Measurements from ENCODE around the gene TBCC.
"Not testable (repeated sequence)": the region's sequence is repeated elsewhere in the genome, so short reads cannot be mapped to it uniquely, and the experiment has no call there.

Gene TBCC

GRCh38 chr6:42727627-42728026, 18.3 kb downstream of the TBCC start:
- DNase-seq: no peak

- DNase-seq: no peak
Observed at GRCh38 chr6:42727087-42727611, 18.8 kb downstream of the TBCC start.

- DNase-seq: peak; percentile 61
Observed at GRCh38 chr6:42726485-42727086, 19.3 kb downstream of the TBCC start.

- DNase-seq: no peak
Observed at GRCh38 chr6:42726026-42726425, 19.9 kb downstream of the TBCC start.

- no peak for DNase-seq
Observed at GRCh38 chr6:42724825-42725224, 21.1 kb downstream of the TBCC start.

- DNase-seq: no peak
Observed at GRCh38 chr6:42722497-42722896, 23.4 kb downstream of the TBCC start, which contains the start of gene PRPH2. Gene PRPH2, minus strand, starts transcription at chr6:42722597. Its CDS starts 263 bp downstream, at chr6:42722334.

GRCh38 chr6:42720739-42721138, 25.2 kb downstream of the TBCC start:
- DNase-seq: no peak

- no peak for DNase-seq
Observed at GRCh38 chr6:42715871-42716270, 30.0 kb downstream of the TBCC start.

- no peak for DNase-seq
Observed at GRCh38 chr6:42714098-42714761, 31.7 kb downstream of the TBCC start.

- no peak for DNase-seq
Observed at GRCh38 chr6:42711930-42712329, 34.0 kb downstream of the TBCC start.

- DNase-seq: no peak
Observed at GRCh38 chr6:42710316-42710715, 35.6 kb downstream of the TBCC start.

- DNase-seq: no peak
Observed at GRCh38 chr6:42709871-42710270, 36.0 kb downstream of the TBCC start.

GRCh38 chr6:42708096-42708495, 37.8 kb downstream of the TBCC start:
- no peak for DNase-seq

- DNase-seq: no peak
Observed at GRCh38 chr6:42707595-42707994, 38.3 kb downstream of the TBCC start.

- DNase-seq: no peak
Observed at GRCh38 chr6:42704937-42705374, 40.9 kb downstream of the TBCC start.

- no peak for DNase-seq
Observed at GRCh38 chr6:42704251-42704936, 41.5 kb downstream of the TBCC start.

GRCh38 chr6:42702786-42703185, 43.1 kb downstream of the TBCC start:
- DNase-seq: not testable (repeated sequence)

GRCh38 chr6:42702200-42702599, 43.7 kb downstream of the TBCC start:
- no peak for DNase-seq

GRCh38 chr6:42698217-42698616, 47.7 kb downstream of the TBCC start:
- DNase-seq: no peak

- DNase-seq: no peak
Observed at GRCh38 chr6:42697268-42697655, 48.6 kb downstream of the TBCC start.

- no peak for DNase-seq
Observed at GRCh38 chr6:42696526-42697267, 49.2 kb downstream of the TBCC start.

- DNase-seq: no peak
Observed at GRCh38 chr6:42694586-42694985, 51.3 kb downstream of the TBCC start.

Data from activated CD4-positive, alpha-beta T cell treated with anti-CD3 and anti-CD28 coated beads for 1 hour (primary cell).